Activated T-cell treated with anti-CD3 and anti-CD28 coated beads for 4 hours (primary cell): ENCODE results near the gene ACSF3.

Source experiments
- DNase-seq: peaks from one replicate; pipeline ENCODE4 v3.0.0-alpha.2; 2020

ACSF3 gene

GRCh38 chr16:89134269-89134668 lies 40.6 kb downstream of the ACSF3 start:
- no peak for DNase-seq

GRCh38 chr16:89135166-89135565 lies 41.5 kb downstream of the ACSF3 start:
- no peak for DNase-seq

- no peak for DNase-seq
Observed at GRCh38 chr16:89135971-89136765, 42.5 kb downstream of the ACSF3 start.

GRCh38 chr16:89136931-89137330 lies 43.3 kb downstream of the ACSF3 start:
- DNase-seq = no peak

GRCh38 chr16:89137666-89138512 lies 44.2 kb downstream of the ACSF3 start:
- no peak for DNase-seq

- DNase-seq = no peak
Observed at GRCh38 chr16:89138513-89138795, 44.8 kb downstream of the ACSF3 start.

- DNase-seq = no peak
Observed at GRCh38 chr16:89138843-89139520, 45.3 kb downstream of the ACSF3 start.

GRCh38 chr16:89139907-89140361 lies 46.3 kb downstream of the ACSF3 start:
- no peak for DNase-seq

GRCh38 chr16:89140401-89140800 lies 46.7 kb downstream of the ACSF3 start:
- DNase-seq = no peak

GRCh38 chr16:89140981-89141883 lies 47.6 kb downstream of the ACSF3 start:
- no peak for DNase-seq

GRCh38 chr16:89141884-89142267 lies 48.2 kb downstream of the ACSF3 start:
- DNase-seq = no peak

- DNase-seq = no peak
Observed at GRCh38 chr16:89142474-89143195, 49.0 kb downstream of the ACSF3 start.

- DNase-seq = no peak
Observed at GRCh38 chr16:89143201-89143741, 49.6 kb downstream of the ACSF3 start.

- no peak for DNase-seq
Observed at GRCh38 chr16:89143911-89144675, 50.4 kb downstream of the ACSF3 start.

- no peak for DNase-seq
Observed at GRCh38 chr16:89144681-89145080, 51.0 kb downstream of the ACSF3 start.

GRCh38 chr16:89145406-89146161 lies 51.9 kb downstream of the ACSF3 start:
- DNase-seq = no peak

GRCh38 chr16:89146211-89147005 lies 52.8 kb downstream of the ACSF3 start:
- DNase-seq = no peak

GRCh38 chr16:89147085-89147817 lies 53.6 kb downstream of the ACSF3 start:
- no peak for DNase-seq
